GM12892 (cell line): ENCODE results near the gene PSD2.

Source experiments
- POLR2A ChIP-seq: IDR thresholded peaks from 2 replicates; pipeline ENCODE4 v1.6.1; 2011; ENCODE audit warnings: low read depth, low read length, control low read depth
- POLR2AphosphoS5 ChIP-seq: IDR thresholded peaks from 2 replicates; pipeline ENCODE4 v1.6.1; 2011; ENCODE audit warnings: low read depth, low read length, control low read depth
- TAF1 ChIP-seq: IDR thresholded peaks from 2 replicates; pipeline ENCODE4 v1.6.1; 2011; ENCODE audit warnings: low read depth, mild to moderate bottlenecking, control low read depth, low read length, borderline replicate concordance

- TF ChIP-seq POLR2AphosphoS5: no peak
- no peak for TF ChIP-seq TAF1
- TF ChIP-seq POLR2A: no peak
Observed at GRCh38 chr5:139770722-139771121, 24.9 kb upstream of the PSD2 start.
